BLaER1 treated with 17β-estradiol and CSF1 and Interleukin-3, amounts not matched to agents 10 nM and 100 nM (cell line): ENCODE measurements around the gene HSP90B1.

ENCODE experiments used
- H3K27ac ChIP-seq, 11 experiments: shearing (Covaris generic); formaldehyde crosslinking; 2 replicates each; pipeline ENCODE4 v1.8.1; 2022
- H3K27me3 ChIP-seq, 11 experiments: shearing (Covaris generic); formaldehyde crosslinking; 2 replicates each; pipeline ENCODE4 v1.8.1; 2022
- H3K36me3 ChIP-seq, 11 experiments: shearing (Covaris generic); formaldehyde crosslinking; 2 replicates each; pipeline ENCODE4 v1.8.1; 2022
- H3K4me1 ChIP-seq, 10 experiments: shearing (Covaris generic); formaldehyde crosslinking; 2 replicates each; pipeline ENCODE4 v1.8.1; 2022
- H3K4me2 ChIP-seq, 11 experiments: shearing (Covaris generic); formaldehyde crosslinking; 2 replicates each; pipeline ENCODE4 v1.8.1; 2022
- H3K4me3 ChIP-seq, 10 experiments: shearing (Covaris generic); formaldehyde crosslinking; 2 replicates each; pipeline ENCODE4 v1.8.1; 2022
- H3K9ac ChIP-seq, 11 experiments: shearing (Covaris generic); formaldehyde crosslinking; 2 replicates each; pipeline ENCODE4 v1.8.1; 2022
- H3K9me3 ChIP-seq, 11 experiments: shearing (Covaris generic); formaldehyde crosslinking; replicated peaks in 1 of 11; 2 replicates each; pipeline ENCODE4 v1.8.1; 2022
- H4K20me1 ChIP-seq, 11 experiments: shearing (Covaris generic); formaldehyde crosslinking; 2 replicates each; pipeline ENCODE4 v1.8.1; 2022
- Cebpa-rat ChIP-seq, 11 experiments: shearing (Covaris generic); IDR thresholded peaks; 2 replicates each; pipeline ENCODE4 v1.8.1; 2022

Gene HSP90B1

DNA sequence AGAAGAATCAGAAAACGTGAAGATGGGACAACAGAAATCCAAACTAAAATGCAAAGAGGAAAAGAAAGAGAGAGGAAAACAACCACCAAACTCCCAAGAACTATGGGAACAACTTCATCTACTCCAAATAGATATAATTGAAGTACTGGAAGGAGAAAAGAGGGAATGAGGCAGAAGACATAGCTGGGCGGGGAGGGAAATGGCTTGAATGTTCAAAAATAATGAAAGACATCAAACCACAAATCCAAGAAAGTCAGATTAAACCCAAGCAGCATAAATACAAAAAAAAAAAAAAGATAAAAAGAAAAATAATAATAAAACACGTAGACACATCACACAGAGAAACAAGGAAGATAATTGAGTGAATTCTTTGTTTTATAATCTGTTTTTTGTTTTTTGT, 12.3 kb upstream of the HSP90B1 start:
- H3K36me3 ChIP-seq = no peaks in the 10 kb centered on the region
- H3K4me3 ChIP-seq = no peak overlapping the region
- H3K4me1 ChIP-seq = no peaks in the 10 kb centered on the region
- H3K27ac ChIP-seq = no peak overlapping the region
- H3K9me3 ChIP-seq = peaks cover 6 to 22% (median 12%) of the 10 kb centered on the region in 11 experiments; a peak in 17 of 22 replicates
- no peak overlapping the region for H3K4me2 ChIP-seq
- no peaks in the 10 kb centered on the region for H3K27me3 ChIP-seq
- TF ChIP-seq Cebpa-rat (IDR thresholded peaks at IDR 0.05) = no peak
- H4K20me1 ChIP-seq = no peaks in the 10 kb centered on the region
- no peak overlapping the region for H3K9ac ChIP-seq

GRCh38 chr12:103924761-103925641, 5.2 kb upstream of the HSP90B1 start:
- H3K36me3 ChIP-seq = no peaks in the 10 kb centered on the region
- no peaks in the 10 kb centered on the region for H4K20me1 ChIP-seq
- H3K4me3 ChIP-seq = no peak overlapping the region
- peaks cover 10 to 19% (median 14%) of the 10 kb centered on the region in 10 experiments for H3K4me1 ChIP-seq
- no peak for TF ChIP-seq Cebpa-rat (IDR thresholded peaks at IDR 0.05)
- no peak overlapping the region for H3K4me2 ChIP-seq
- H3K27me3 ChIP-seq = no peaks in the 10 kb centered on the region
- no peak overlapping the region for H3K9ac ChIP-seq
- no peak overlapping the region for H3K27ac ChIP-seq
- no peaks in the 10 kb centered on the region for H3K9me3 ChIP-seq

DNA sequence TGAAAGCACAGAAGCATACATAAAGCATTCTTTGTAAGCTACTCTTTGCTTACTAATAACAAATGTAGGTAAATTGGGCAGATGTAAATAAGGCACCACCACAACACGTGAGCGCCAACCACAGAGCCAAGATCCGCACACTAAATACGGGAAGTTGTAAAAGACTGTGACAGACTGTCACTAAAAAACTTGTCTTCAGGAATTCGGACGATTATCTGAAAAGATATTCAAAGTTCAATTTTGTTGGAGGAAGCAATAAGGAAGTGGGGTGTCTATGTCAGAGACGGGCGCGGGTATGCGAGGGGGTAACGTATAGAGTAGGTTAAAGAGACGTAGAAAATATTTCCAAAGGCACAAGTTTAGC, 1.5 kb upstream of the HSP90B1 start:
- H3K27ac ChIP-seq = peak overlapping the region; percentile 86 to 98 (median 93); a peak in 21 of 22 replicates
- no peaks in the 10 kb centered on the region for H3K27me3 ChIP-seq
- H3K9me3 ChIP-seq = no peaks in the 10 kb centered on the region
- H4K20me1 ChIP-seq = peaks cover 25 to 33% (median 28%) of the 10 kb centered on the region in 11 experiments; a peak in 21 of 22 replicates
- peaks cover 17 to 28% (median 24%) of the 10 kb centered on the region in 11 experiments for H3K36me3 ChIP-seq
- TF ChIP-seq Cebpa-rat (IDR thresholded peaks at IDR 0.05) = no peak
- peak overlapping the region; percentile 60 to 93 (median 82) for H3K4me3 ChIP-seq
- peaks cover 27 to 37% (median 34%) of the 10 kb centered on the region in 10 experiments for H3K4me1 ChIP-seq
- H3K9ac ChIP-seq = peak overlapping the region; percentile 84 to 99 (median 93)
- H3K4me2 ChIP-seq = peak overlapping the region; percentile 83 to 99 (median 95)

GRCh38 chr12:103929046-103929783, 995 bp upstream of the HSP90B1 start:
- Histone ChIP-seq H4K20me1 (peaks cover 31 to 39% (median 33%) of the 10 kb centered on the region in 11 experiments; a peak in 21 of 22 replicates), H3K4me1 (peaks cover 32 to 42% (median 40%) of the 10 kb centered on the region in 10 experiments), H3K9ac (peak overlapping the region; percentile 84 to 99 (median 93)), H3K4me2 (peak overlapping the region; percentile 83 to 99 (median 95)), H3K27ac (peak overlapping the region; percentile 86 to 98 (median 93)), H3K4me3 (peak overlapping the region; percentile 60 to 93 (median 82)), H3K36me3 (peaks cover 22 to 33% (median 30%) of the 10 kb centered on the region in 11 experiments), H3K27me3 (no peaks in the 10 kb centered on the region), H3K9me3 (no peaks in the 10 kb centered on the region)
- TF ChIP-seq Cebpa-rat (IDR thresholded peaks at IDR 0.05) = no peak

GRCh38 chr12:103929784-103930033, 501 bp upstream of the HSP90B1 start:
- Histone ChIP-seq H3K9me3 (no peaks in the 10 kb centered on the region), H3K36me3 (peaks cover 27 to 38% (median 35%) of the 10 kb centered on the region in 11 experiments), H4K20me1 (peaks cover 36 to 44% (median 38%) of the 10 kb centered on the region in 11 experiments; a peak in 21 of 22 replicates), H3K4me1 (peaks cover 37 to 47% (median 44%) of the 10 kb centered on the region in 10 experiments), H3K4me3 (peak overlapping the region; percentile 60 to 93 (median 82)), H3K4me2 (peak overlapping the region; percentile 83 to 99 (median 95); a peak in 18 of 22 replicates), H3K9ac (peak overlapping the region; percentile 84 to 99 (median 93)), H3K27ac (peak overlapping the region; percentile 86 to 98 (median 93)), H3K27me3 (no peaks in the 10 kb centered on the region)
- TF ChIP-seq Cebpa-rat (IDR thresholded peaks at IDR 0.05) = no peak

GRCh38 chr12:103930787-103931735, 851 bp downstream of the HSP90B1 start:
- Histone ChIP-seq H3K27me3 (no peaks in the 10 kb centered on the region), H3K9me3 (no peaks in the 10 kb centered on the region), H3K4me2 (peak overlapping the region; percentile 73 to 97 (median 85)), H3K4me1 (peaks cover 49 to 59% (median 55%) of the 10 kb centered on the region in 10 experiments), H3K36me3 (peaks cover 41 to 52% (median 48%) of the 10 kb centered on the region in 11 experiments), H3K27ac (peak overlapping the region; percentile 89 to 98 (median 96)), H3K9ac (peak overlapping the region; percentile 90 to 99 (median 97)), H4K20me1 (peaks cover 49 to 57% (median 52%) of the 10 kb centered on the region in 11 experiments; a peak in 21 of 22 replicates), H3K4me3 (peak overlapping the region; percentile 77 to 93 (median 86))
- TF ChIP-seq Cebpa-rat (IDR thresholded peaks at IDR 0.05) = no peak

- H3K36me3 ChIP-seq = peaks cover 63 to 73% (median 70%) of the 10 kb centered on the region in 11 experiments
- no peak overlapping the region; a peak in 1 of 22 replicates for H3K27ac ChIP-seq
- TF ChIP-seq Cebpa-rat (IDR thresholded peaks at IDR 0.05) = no peak
Measured at GRCh38 chr12:103933237-103933636, 3.0 kb downstream of the HSP90B1 start.

DNA sequence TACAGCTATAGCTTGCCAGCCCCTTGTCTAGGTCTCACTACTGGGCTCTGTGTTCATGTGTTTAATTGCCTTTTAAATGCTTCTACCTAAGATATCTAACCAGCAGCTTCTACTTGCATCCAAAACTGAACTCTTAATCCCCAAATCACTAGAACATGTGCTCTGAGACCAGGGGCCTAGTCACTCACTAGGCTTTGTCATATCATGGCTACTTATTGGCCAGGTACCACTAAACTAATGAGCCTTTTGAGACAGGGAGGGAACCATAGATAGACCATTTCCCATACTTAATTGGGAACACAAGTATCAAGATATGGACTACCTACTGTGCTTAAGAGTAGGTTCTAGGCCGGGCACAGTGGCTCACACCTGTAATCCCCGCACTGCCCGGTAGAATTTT, 6.5 kb downstream of the HSP90B1 start:
- Histone ChIP-seq H3K36me3 (peaks cover 97 to 100% (median 100%) of the 10 kb centered on the region in 11 experiments), H3K27ac (no peak overlapping the region), H3K4me1 (peaks cover 32 to 64% (median 42%) of the 10 kb centered on the region in 10 experiments), H4K20me1 (peaks cover 62 to 100% (median 99%) of the 10 kb centered on the region in 11 experiments; a peak in 21 of 22 replicates), H3K4me2 (peak overlapping the region in 3 of 11 experiments; percentile 83 to 92 (median 88); a peak in 2 of 22 replicates), H3K9ac (no peak overlapping the region), H3K27me3 (no peaks in the 10 kb centered on the region), H3K4me3 (no peak overlapping the region), H3K9me3 (no peaks in the 10 kb centered on the region)
- TF ChIP-seq Cebpa-rat (IDR thresholded peaks at IDR 0.05) = no peak

More at GRCh38 chr12:103933237-103933636, 3.0 kb downstream of the HSP90B1 start:
- Histone ChIP-seq H3K4me3 (peak overlapping the region in 9 of 10 experiments; percentile 77 to 93 (median 87); a peak in 13 of 20 replicates), H3K9ac (peak overlapping the region in 8 of 11 experiments; percentile 34 to 99 (median 96); a peak in 11 of 22 replicates), H3K4me1 (peaks cover 41 to 71% (median 52%) of the 10 kb centered on the region in 10 experiments), H3K4me2 (peak overlapping the region; percentile 73 to 97 (median 85)), H4K20me1 (peaks cover 66 to 79% (median 73%) of the 10 kb centered on the region in 11 experiments; a peak in 21 of 22 replicates), H3K27me3 (no peaks in the 10 kb centered on the region), H3K9me3 (no peaks in the 10 kb centered on the region)
